NCI-H524 treated with DMSO at 0.1 percent for 48 hours (cell line): Measurements from ENCODE around the gene ERC2.
A peak's percentile ranks its signal among the peaks of the same experiment; 100 is the strongest.

ENCODE experiments used
- DNase-seq: peaks from one replicate; lab custom pipeline; 2025; lab: John Stamatoyannopoulos, UW

ERC2 gene

GRCh38 chr3:56424885-56425284 lies 43.4 kb downstream of the ERC2 start:
- peak; percentile 56 for DNase-seq

- peak; percentile 27 for DNase-seq
Observed at GRCh38 chr3:56424336-56424735, 43.9 kb downstream of the ERC2 start.

GRCh38 chr3:56423661-56424099 lies 44.6 kb downstream of the ERC2 start:
- no peak for DNase-seq

DNA sequence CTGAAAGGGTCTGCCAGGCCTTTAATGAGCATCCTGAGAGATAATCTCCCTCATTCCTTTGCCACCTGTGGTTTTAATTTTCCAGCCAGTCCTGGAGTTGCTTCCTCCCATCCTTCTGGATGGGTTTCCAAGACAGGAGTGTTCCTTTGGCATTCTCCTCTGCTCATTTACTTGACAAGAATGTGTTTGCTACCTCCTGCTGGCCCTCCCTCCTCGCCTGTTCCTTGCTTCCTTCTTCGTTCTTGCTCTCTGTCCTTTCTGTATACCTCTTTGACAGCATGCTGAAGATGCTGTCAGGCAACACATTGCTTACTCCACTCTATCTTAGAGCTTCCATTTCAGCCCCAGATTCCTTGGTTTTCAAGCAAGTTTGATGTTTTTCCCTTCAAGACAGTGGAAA lies 46.0 kb downstream of the ERC2 start:
- no peak for DNase-seq

DNA sequence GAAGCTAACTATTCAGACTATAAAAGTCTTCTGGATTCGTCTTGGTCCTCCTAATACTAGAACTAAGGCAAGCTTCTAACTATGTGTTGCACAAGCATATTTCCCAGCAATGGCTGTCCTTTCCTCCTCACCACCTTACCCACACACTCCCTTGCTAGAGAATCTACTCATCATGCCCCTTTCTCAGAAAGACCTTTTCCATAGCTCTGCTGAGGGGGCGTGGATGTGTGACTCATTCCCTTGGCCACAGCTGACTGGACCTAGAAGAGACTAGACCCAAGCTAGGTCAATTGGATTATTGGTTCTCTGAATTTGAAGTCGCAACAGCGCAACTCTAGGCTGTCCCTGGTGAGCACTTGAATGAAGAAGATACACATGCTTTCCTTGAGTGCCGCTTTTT lies 47.1 kb downstream of the ERC2 start:
- DNase-seq = no peak

DNA sequence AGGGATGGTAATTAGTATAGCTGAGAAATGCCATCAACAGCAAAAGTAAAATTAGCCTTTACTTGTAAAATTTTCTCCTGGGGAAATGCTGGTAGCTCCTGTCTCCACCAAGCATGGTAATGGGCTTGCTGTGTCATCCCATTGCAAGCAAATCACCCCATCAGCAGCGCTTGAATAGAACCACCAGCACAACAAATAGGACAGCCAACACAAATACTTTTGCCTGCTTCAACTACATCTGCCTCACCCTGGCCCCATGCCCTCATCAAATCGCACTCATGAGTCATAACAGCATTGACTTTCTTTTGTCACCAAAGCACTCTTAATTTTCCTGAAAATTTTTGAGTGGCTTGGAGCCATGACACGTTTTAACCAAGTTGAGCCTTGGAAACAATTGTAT lies 52.6 kb downstream of the ERC2 start:
- DNase-seq = no peak

GRCh38 chr3:56413911-56414310 lies 54.4 kb downstream of the ERC2 start:
- DNase-seq = no peak

- DNase-seq = no peak
Observed at GRCh38 chr3:56411166-56411565, 57.1 kb downstream of the ERC2 start.

DNA sequence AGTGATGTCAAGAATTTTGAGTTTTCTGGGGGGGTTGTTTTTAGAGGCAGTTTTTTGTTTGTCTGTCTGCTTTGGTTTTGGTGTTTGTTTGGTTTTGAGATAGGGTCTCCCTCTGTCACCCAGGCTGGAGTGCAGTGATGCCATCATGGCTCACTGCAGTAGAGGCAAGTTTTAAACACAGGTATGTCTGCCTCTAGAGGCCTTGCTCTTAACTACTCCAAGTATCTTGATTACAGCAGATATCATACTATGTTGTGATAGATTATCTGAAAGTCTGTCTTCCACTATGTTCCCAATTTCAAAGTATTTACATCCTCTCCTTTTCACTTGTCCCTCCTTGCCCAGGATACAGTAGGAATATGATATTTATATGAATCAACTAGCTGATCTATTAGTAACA lies 57.7 kb downstream of the ERC2 start:
- no peak for DNase-seq

- DNase-seq = no peak
Observed at GRCh38 chr3:56409790-56410189, 58.5 kb downstream of the ERC2 start.

DNA sequence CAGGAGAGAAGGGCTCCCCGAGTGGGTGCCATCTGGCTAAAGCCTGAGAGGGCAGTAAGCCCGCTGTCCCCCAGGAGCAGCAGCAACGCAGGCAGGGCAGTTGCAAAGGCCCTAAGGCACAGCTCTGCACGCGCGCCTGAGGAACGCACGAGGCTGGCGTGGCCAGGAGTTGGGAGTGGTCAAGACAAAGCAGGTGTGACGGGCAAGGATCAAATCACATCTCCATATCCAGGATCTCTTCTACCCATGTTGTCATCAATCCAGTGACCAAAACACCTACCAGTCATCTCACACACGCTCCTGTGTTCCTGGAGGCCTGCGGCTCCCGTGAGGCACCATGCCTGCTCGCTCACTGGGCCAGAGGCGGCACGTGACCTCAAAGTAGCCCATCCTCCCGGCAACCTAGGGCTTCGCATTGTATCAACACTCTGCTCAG lies 59.5 kb downstream of the ERC2 start:
- DNase-seq = no peak

GRCh38 chr3:56406826-56407515 lies 61.3 kb downstream of the ERC2 start:
- DNase-seq = no peak

DNA sequence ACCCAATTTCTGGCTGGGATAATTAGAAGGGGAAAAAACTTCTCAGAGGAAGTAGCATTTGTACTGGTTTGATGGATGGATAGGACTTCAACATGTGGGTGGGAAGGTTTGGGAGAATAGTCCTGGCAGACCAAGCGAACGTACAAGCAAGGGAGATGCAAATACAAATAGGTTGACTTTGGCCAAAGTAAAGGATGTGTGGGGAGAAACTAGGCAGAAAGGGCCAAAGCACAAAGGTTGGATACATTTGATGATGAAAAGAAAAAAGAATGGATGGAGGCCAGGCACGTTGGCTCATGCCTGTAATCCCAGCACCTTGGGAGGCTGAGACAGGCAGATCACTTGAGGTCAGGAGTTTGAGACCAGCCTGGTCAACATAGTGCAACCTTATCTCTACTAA lies 63.4 kb downstream of the ERC2 start:
- DNase-seq = no peak

DNA sequence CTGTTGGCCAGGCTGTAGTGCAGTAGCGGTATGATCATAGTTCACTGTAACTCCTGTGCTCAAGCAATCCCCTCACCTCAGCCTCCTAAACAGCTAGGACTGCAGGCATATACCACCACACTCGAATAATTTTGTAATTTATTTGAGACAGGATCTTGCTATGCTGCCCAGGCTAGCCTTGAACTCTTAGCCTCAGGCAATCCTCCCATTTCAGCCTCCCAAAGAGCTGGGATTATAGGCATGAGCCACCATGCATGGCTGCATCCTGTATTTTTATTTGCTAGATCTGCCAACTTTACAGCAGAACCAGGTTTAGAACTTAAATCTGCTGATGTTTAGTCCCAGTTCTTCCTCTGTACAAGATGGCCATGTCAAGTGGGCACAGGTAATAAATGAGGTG lies 69.6 kb downstream of the ERC2 start:
- no peak for DNase-seq

GRCh38 chr3:56397798-56398197 lies 70.5 kb downstream of the ERC2 start:
- no peak for DNase-seq

- no peak for DNase-seq
Observed at GRCh38 chr3:56389183-56389830, 79.0 kb downstream of the ERC2 start.

DNA sequence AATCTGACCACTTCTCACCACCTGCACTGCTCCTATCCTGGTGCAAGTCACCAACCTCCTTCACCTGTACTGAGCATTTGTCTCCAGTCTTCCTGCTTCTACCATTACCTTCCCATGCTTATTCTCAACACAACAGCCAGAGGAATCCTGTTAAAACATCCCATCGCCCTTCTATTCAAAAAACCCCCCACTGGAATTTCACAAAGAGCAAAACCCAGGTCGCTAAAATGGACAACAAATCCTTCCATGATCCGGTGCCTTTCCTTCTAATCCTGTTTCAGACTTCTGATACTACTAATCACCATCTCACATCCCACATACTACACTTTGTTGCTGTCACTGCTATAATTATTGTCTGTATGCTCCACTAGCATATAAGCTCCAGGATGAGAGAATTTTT lies 85.2 kb downstream of the ERC2 start:
- no peak for DNase-seq

GRCh38 chr3:56379723-56380287 lies 88.5 kb downstream of the ERC2 start:
- DNase-seq = no peak

DNA sequence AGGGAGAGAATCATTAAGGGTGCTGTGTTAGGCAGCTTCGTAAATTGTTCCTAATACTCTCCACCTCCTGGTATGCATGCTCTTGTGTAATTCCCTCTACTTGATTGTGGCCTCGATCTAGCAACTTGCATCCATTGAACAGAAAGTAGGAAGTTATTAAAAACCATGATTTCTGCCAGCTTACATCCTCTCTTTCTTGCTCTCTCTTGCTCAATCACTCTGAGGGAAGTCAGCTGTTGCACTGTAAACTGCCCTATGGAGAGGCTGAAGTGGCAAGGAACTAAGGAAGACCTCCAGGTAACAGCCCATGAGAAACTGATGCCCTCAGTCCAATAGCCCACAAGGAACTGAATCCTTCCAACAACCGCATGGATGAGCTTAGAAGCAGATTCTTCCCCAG lies 92.6 kb downstream of the ERC2 start:
- DNase-seq = no peak

DNA sequence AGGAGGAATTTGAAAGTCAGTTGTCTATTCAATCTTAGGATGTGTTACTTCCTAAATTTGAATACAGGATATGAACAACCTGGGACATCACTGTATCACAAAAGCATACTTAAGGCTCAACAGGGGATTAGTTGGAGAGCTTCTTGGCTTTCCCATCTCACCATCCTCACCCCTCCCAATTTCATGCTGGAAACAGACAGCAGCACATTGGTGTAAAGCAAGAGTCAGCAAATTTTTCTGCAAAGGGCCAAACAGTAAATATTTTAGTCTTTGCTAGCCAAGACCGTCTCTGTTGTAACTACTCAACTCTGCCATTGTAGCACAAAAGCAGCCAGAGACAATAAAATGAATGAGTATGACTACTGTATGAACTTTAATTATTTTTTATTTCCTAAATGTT lies 94.9 kb downstream of the ERC2 start:
- DNase-seq = peak; percentile 1

DNA sequence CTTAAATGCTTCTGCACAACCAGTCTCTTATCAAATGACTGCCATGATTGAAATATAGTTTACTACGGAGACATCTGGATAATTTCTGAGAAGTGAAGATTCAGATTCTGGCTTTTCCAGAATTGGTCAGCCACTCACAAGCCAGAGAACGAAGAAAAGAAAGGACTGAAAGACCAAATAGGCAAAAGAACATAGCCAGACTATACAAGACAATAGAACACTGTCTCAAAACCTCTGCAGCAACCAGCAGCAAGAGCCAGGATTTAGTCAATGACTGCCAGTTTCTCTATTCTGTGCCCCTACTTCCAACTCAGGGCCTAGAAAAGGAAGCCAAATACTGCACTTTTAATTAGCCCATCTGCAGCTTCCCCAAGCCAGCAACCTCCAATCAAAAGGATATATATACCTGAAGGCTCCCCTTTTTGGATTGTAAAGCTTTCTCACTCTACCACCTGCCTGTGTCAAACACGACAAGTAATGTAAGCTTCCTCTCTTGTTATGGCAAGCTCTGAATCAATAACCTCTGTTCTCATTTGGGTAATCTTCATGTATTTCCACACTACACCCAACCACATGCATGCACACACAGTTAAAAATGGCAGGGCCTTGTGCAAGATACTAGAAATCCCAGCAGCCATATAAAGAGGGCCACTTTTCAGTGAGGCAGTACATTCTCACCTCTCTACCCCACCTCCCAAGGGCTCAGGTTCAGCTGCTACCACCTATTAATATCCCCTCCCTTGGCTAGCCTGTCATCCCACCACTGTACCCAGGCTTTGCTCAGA lies 97.1 kb downstream of the ERC2 start:
- DNase-seq = no peak

DNA sequence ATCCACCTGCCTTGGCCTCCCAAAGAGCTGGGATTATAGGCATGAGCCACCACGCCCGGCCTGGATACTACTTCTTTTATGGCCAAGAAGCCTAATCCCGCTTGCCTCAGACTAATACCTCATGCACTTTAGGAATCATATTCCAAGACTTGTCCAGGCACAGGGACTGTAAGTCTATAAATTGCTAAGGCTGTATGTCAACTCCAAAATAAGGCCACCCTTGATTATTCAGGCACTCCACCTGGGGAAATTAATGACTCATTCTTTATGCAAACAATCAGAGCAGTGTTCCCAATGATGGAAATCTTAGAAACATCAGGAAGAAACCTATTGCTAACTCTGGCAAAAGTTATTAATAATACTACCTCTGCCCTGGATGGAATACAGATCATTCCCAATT lies 98.4 kb downstream of the ERC2 start:
- no peak for DNase-seq

DNA sequence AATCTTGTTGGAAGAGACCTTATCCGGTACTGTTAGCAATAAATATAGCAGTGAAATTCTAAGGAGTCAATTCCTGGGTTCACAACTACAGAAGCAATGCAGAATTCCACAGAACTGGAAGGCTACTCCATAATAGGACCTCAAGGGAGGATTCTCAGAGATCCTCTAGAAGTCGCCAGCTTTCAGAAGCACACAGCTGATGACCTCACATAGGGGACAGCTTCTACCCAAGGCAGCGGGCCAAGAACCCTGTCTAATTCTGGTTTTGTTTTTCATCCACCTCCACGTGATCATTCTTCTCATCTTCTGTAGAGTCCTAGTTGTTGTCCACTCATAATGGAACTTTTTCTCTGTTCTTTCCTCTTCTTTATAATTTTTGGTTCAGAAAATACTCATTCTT lies 99.4 kb downstream of the ERC2 start:
- no peak for DNase-seq
